ENCODE data around the gene PDZRN3. TPM values are rescaled to one million over a fixed set of nuclear protein-coding genes. Genes with fewer than 3 reads are reported as not detected.
"Not testable (repeated sequence)": the region's sequence is repeated elsewhere in the genome, so short reads cannot be mapped to it uniquely, and the experiment has no call there.

PDZRN3 gene
- total RNA-seq, 1 experiment from 2014 or later = 19.2 TPM

- no peak for DNase-seq
- Histone ChIP-seq H3K4me3 (no peak overlapping the region), H3K9me3 (no peaks in the 10 kb centered on the region), H3K27me3 (no peaks in the 10 kb centered on the region), H3K36me3 (no peaks in the 10 kb centered on the region; the same call in 1 of the 2 replicates)
These were observed 47.0 kb downstream of the PDZRN3 start for GRCh38 chr3:73577704-73578103.

GRCh38 chr3:73576999-73577461 lies 47.7 kb downstream of the PDZRN3 start:
- Histone ChIP-seq H3K9me3 (no peaks in the 10 kb centered on the region), H3K36me3 (no peaks in the 10 kb centered on the region; the same call in 1 of the 2 replicates), H3K27me3 (no peaks in the 10 kb centered on the region), H3K4me3 (no peak overlapping the region)
- no peak for DNase-seq

GRCh38 chr3:73575953-73576352 lies 48.8 kb downstream of the PDZRN3 start:
- H3K9me3 ChIP-seq = no peaks in the 10 kb centered on the region
- H3K36me3 ChIP-seq = no peaks in the 10 kb centered on the region
- H3K27me3 ChIP-seq = no peaks in the 10 kb centered on the region
- H3K4me3 ChIP-seq = no peak overlapping the region
- no peak for DNase-seq

- Histone ChIP-seq H3K27me3 (no peaks in the 10 kb centered on the region), H3K36me3 (no peaks in the 10 kb centered on the region), H3K4me3 (no peak overlapping the region), H3K9me3 (no peaks in the 10 kb centered on the region)
- no peak for DNase-seq
These were observed 49.2 kb downstream of the PDZRN3 start for GRCh38 chr3:73575519-73575918.

- H3K4me3 ChIP-seq = no peak overlapping the region
- H3K27me3 ChIP-seq = no peaks in the 10 kb centered on the region
- H3K36me3 ChIP-seq = no peaks in the 10 kb centered on the region
- no peak for DNase-seq
- no peaks in the 10 kb centered on the region for H3K9me3 ChIP-seq
These were observed 51.5 kb downstream of the PDZRN3 start for GRCh38 chr3:73573204-73573603.

- no peak overlapping the region for H3K4me3 ChIP-seq
- no peaks in the 10 kb centered on the region for H3K27me3 ChIP-seq
- no peak for DNase-seq
- H3K9me3 ChIP-seq = no peaks in the 10 kb centered on the region
- no peaks in the 10 kb centered on the region for H3K36me3 ChIP-seq
These were observed 52.4 kb downstream of the PDZRN3 start for GRCh38 chr3:73572368-73572767.

- Histone ChIP-seq H3K36me3 (no peaks in the 10 kb centered on the region; the same call in 1 of the 2 replicates), H3K27me3 (no peaks in the 10 kb centered on the region), H3K9me3 (no peaks in the 10 kb centered on the region), H3K4me3 (no peak overlapping the region)
- no peak for DNase-seq
These were observed 53.4 kb downstream of the PDZRN3 start for GRCh38 chr3:73571238-73571794.

- no peaks in the 10 kb centered on the region for H3K27me3 ChIP-seq
- H3K4me3 ChIP-seq = no peak overlapping the region
- no peaks in the 10 kb centered on the region for H3K9me3 ChIP-seq
- DNase-seq = no peak
- no peaks in the 10 kb centered on the region; the same call in 1 of the 2 replicates for H3K36me3 ChIP-seq
These were observed 55.4 kb downstream of the PDZRN3 start for GRCh38 chr3:73569246-73569760.

GRCh38 chr3:73568371-73568862 lies 56.3 kb downstream of the PDZRN3 start:
- Histone ChIP-seq H3K27me3 (no peaks in the 10 kb centered on the region), H3K4me3 (no peak overlapping the region), H3K36me3 (no peaks in the 10 kb centered on the region; the same call in 1 of the 2 replicates), H3K9me3 (no peaks in the 10 kb centered on the region)
- no peak for DNase-seq

GRCh38 chr3:73565374-73565773 lies 59.4 kb downstream of the PDZRN3 start:
- H3K9me3 ChIP-seq, H3K27me3 ChIP-seq, H3K4me3 ChIP-seq, H3K36me3 ChIP-seq, DNase-seq: not testable (repeated sequence)

- DNase-seq = no peak
- H3K36me3 ChIP-seq = no peaks in the 10 kb centered on the region; the same call in 1 of the 2 replicates
- no peaks in the 10 kb centered on the region for H3K9me3 ChIP-seq
- no peaks in the 10 kb centered on the region for H3K27me3 ChIP-seq
- no peak overlapping the region for H3K4me3 ChIP-seq
These were observed 60.7 kb downstream of the PDZRN3 start for GRCh38 chr3:73563896-73564582.

- H3K27me3 ChIP-seq = no peaks in the 10 kb centered on the region
- no peak for DNase-seq
- H3K36me3 ChIP-seq = no peaks in the 10 kb centered on the region; the same call in 1 of the 2 replicates
- H3K4me3 ChIP-seq = no peak overlapping the region
- H3K9me3 ChIP-seq = no peaks in the 10 kb centered on the region
These were observed 63.2 kb downstream of the PDZRN3 start for GRCh38 chr3:73561494-73561893.

GRCh38 chr3:73559749-73560148 lies 65.0 kb downstream of the PDZRN3 start:
- no peaks in the 10 kb centered on the region for H3K27me3 ChIP-seq
- H3K9me3 ChIP-seq = no peaks in the 10 kb centered on the region
- DNase-seq = no peak
- no peaks in the 10 kb centered on the region for H3K36me3 ChIP-seq
- H3K4me3 ChIP-seq = no peak overlapping the region

GRCh38 chr3:73558727-73559075 lies 66.0 kb downstream of the PDZRN3 start:
- Histone ChIP-seq H3K4me3 (no peak overlapping the region), H3K27me3 (no peaks in the 10 kb centered on the region), H3K36me3 (no peaks in the 10 kb centered on the region), H3K9me3 (no peaks in the 10 kb centered on the region)
- DNase-seq = no peak

GRCh38 chr3:73557986-73558726 lies 66.6 kb downstream of the PDZRN3 start:
- no peak for DNase-seq
- no peaks in the 10 kb centered on the region for H3K27me3 ChIP-seq
- no peak overlapping the region for H3K4me3 ChIP-seq
- H3K9me3 ChIP-seq = no peaks in the 10 kb centered on the region
- H3K36me3 ChIP-seq = no peaks in the 10 kb centered on the region

GRCh38 chr3:73556520-73557372 lies 68.0 kb downstream of the PDZRN3 start:
- H3K27me3 ChIP-seq = no peaks in the 10 kb centered on the region
- no peak for DNase-seq
- H3K4me3 ChIP-seq = no peak overlapping the region
- H3K36me3 ChIP-seq = no peaks in the 10 kb centered on the region
- no peaks in the 10 kb centered on the region for H3K9me3 ChIP-seq
